HG02884 (cell line): ENCODE data around the gene DAZL.

Experiments
- ATAC-seq: cut with Tn5 transposase; IDR thresholded peaks from one replicate; pipeline ENCODE4 v1.9.1; 2021; ENCODE audit warnings: mild to moderate bottlenecking, moderate library complexity; ENCODE audit not compliant: unreplicated experiment

DAZL gene

DNA sequence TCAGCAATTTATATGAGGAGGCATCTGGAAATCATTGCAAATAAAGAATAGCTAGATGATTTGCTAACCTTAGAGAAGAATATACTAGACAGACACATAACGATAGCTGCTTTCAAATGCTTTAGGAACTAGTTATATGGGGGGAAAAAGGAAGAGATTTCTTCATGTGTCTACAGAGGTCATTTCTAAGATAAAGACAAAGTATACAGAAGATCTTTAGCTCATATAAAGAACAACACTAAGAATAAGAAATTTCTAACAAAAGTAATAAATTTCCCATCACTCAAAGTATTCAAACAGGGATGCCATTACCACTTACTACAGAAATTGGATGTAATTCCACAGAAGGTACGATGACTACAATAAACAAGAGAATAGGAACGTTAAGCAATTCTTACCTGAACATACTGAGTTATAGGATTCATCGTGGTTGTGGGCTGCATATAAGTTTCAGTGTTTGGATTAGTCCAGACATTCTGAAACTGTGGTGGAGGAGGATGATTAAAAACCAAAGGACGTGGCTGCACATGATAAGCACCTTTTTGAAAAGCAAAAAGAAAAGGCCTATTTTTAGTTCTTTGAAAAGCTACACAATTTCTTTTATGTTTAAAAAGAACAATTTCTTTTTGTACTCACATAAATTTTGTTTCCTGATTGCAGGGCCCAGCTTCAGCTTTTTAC is 8.7 kb downstream of the DAZL start:
- ATAC-seq, result peak; percentile 81

DNA sequence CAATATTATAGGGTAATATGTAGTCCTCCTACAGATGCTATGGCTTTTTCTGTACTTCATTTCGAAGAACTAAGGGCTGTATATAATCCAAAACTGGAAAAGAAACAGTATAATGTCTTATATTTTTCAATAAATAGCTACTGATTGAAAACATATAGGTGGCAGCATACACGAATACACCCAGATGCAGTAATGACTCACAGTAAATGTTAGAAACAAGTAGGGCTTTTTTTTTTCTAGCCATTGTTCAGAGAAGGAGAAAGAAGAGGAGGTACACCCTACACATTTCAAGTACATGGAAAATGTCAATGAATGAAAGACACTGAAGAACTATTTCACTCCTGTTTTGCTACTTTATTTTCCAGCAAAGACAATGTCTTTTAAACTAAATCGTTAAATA is 9.4 kb downstream of the DAZL start:
- ATAC-seq, result no peak

DNA sequence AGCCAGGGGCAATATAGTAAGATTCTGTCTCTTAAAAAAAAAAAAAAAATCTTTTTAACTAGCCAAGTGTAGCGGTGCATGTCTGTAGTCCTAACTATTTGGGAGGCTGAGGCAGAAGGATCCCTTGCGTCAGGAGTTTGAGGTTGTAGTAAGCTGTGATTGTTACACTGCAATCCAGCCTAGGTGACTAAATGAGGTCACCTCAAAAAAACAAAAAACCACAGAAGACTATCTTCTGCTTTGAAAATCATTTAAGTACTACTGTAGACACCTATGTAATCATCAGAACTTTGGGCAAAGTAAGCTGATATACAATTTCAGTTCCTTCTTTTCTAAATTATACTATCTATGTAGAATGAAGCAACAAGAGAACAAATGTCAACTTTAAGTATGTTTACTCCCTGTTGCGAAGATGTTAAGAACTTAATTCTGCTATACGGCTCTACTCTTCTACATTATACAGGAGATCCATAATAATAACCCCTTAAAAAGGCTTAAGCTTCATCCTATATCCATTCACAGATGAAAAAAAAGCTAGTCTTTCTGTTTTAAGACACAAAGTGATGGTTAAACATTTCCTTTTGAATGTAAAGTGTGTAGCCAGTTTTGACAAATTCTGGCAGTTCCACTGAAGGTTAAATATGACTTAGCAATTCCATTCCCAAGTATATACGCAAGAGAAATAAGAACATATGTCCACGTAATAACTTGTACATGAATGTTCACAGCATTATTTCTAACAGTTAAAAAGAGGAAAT is 15.2 kb downstream of the DAZL start:
- ATAC-seq, result peak; percentile 97

DNA sequence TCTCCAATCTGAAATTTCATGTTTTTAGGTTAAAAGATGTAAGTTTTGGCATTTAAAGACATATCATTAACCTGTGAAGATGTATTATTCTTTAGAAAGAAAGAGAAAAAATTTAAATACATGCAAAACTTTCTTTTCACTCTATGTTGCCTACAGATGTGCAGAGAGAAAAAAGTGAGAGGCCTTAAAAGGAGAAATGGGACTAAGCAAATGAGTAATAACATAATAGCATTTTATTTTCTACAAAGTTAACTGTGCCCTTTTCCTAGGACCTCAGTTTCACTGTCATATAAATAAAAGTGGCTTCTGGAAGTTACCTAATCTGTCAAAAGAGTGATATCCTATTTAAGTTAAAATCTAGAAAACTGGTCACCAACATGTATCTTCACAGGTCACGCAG is 16.1 kb downstream of the DAZL start:
- no peak for ATAC-seq

DNA sequence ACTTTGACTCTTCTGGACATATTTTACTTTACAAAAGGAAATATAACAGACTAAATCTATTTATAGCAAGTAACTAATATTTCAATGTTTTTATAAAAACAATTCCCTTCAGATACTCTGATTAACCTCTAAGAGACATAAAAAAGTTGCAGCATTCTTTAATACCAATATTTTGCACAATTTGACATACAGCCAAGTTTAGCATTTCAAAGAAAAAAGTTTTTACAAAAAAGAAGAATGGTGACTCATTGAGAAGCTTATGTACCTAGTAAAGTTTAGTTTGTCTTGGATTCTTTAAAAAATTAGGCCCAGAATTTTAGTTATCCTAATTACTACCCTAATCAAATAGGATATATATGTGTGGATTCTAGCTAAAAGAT is 17.6 kb downstream of the DAZL start:
- no peak for ATAC-seq

DNA sequence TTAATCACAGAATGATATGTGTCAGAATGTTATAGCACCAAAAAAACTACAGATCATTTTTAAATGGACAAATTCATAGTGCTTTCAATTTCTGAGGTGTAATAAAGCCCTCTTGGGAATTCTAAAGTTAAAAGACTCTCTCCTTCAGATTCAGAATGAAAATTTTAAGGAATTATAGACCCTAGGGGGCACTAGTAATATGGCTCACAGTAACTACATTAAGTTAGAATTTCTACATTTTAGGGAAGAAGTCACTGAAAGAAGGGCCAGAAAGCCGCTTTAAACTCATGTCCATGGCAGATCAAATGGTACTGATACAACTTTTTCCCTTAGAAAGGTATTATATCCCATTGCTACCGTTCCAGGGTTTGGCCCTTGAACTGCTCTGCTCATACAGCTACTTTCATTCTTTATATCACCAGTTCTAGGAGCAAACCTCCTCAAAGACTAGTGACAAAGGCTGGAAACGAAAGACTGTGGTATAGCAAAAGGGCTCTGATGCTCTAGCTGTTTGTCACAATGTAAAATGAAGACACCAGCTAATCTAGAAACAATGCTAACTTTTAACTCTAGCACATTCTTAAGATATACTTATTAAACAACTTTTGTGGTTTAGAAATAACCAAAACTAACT is 18.1 kb downstream of the DAZL start:
- ATAC-seq, result no peak

DNA sequence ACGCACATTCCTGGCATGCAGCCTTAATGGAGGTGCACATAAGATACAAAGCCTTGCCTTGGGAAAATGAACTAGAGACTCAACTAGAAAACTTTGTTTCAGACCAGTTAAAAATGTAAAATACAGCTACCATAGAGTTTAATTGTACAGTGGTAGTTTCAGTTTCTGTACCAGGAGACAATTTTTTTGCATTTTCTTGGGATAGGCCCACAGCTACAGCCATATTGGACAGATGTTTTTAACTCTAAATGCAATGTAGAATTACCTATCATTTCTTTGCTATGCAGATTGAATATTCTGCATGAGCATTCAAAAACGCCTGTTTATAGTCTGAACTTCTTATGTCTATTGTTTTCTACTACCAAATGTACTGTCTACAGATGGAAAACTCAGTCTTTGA is 20.3 kb downstream of the DAZL start:
- no peak for ATAC-seq

DNA sequence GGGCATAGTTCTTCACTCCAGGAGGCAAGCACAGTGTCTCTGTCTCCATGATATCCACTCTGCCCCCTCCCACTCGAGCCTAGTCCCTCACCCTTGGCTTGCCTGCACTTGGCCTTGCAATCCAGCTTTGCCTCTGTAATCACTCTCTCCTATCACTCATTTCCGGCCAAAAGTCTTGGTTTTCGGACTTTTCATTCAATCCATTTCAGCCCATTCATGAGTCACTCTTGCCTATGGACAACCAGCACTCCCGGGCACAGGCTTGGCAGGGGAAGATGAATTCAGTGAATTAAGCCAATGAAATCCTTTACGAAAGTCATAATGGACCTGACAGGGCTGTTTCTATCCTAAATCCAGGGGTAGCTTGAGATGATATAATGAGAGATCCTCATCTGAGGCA is 21.7 kb downstream of the DAZL start:
- no peak for ATAC-seq

DNA sequence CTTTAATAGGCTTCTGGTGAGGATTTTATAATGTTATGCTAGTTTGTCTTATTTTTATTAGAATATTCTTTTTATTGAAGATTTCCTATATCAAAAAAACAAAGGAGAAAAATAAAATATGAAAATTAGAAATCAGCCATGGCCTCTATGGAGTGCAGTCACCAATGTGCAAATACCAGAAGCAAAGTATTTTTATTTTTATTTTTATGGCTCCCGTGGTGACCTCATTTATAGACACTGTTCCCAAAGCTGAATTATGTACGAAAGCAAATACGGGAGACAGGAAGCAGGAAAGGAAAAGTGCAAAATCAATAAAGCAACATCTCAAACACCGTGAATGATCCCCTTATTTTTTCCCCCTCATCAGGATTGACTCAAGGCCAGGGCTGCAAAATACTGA is 35.1 kb downstream of the DAZL start:
- ATAC-seq, result no peak

DNA sequence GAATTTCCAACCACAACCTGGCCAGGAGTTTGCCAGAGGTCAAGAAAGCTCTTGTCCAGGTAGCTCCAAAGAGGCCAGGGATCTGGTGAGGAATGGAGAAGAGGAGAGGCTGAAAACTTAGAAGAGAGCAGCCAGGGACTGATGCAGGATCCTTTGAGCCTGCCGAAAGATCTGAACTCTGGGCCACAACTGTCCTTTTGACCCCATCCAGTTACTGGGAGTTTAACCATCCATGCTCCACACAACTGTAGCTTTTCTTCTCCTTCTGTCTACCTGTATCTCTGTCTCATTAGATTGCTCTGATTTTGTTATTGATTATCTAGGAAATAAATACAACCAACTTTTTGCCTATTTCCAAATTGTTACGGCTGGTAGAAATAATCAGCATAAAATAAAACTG is 36.7 kb downstream of the DAZL start:
- ATAC-seq, result no peak

DNA sequence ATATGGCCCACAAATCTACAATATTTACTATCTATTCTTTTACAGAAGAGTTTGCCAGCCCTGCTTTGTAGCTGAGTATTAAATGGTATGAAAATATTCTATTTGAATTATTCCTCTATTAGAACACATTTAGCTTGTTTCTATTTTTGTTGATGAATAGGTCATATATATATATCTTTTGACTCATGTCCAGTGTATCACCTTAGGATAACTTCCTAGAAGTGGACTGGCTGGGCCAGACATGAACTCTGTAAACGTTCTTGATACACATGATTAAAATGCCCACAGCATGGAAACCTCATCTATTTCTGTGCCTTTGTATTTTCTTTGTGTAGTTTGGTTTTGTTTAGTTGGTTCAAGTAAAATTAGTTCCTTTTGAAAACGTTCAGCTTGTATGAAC is 37.1 kb downstream of the DAZL start:
- ATAC-seq, result no peak

DNA sequence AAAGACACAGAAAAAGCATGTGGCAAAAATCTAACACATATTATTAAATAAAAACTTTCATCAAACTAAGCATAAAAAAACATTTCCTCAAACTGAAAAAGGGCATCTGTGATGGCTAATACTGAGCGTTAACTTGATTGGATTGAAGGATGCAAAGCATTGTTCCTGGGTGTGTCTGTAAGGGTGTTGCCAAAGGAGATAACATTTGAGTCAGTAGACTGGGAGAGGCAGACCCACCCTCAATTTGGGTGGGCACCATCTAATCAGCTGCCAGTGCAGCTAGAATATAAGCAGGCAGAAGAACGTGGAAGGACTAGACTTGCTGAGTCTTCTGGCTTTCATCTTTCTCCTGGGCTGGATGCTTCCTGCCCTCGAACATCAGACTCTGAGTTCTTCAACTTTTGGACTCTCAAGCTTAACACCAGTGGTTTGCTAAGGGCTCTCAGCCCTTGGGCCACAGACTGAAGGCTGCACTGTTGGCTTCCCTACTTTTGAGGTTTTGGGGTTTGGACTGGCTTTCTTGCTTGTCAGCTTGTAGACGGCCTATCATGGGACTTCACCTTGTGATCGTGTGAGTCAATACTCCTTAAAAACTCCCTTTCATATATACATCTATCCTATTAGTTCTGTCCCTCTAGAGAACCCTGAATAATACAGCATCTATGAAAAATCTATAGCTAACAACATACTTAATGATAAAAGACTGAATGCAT is 45.4 kb downstream of the DAZL start:
- no peak for ATAC-seq

DNA sequence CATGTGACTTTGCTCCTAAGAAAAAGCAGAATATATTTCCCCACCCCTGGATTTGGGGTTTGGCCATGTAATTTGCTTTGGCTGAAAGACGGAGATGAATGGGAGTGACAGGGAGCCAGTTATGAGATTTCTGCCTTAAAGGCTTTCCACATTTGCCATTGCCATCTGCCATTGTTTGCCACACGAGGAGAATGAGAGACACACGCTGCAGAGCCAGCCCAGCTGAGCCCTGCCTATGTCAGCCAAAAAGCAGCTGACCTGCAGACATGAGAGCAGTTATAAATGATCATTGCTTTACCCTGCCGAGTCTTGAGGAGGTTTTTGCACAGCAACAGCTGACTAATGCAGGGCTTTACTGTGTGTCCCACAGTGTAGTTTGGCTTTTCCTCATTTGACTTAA is 51.1 kb downstream of the DAZL start:
- ATAC-seq, result no peak

DNA sequence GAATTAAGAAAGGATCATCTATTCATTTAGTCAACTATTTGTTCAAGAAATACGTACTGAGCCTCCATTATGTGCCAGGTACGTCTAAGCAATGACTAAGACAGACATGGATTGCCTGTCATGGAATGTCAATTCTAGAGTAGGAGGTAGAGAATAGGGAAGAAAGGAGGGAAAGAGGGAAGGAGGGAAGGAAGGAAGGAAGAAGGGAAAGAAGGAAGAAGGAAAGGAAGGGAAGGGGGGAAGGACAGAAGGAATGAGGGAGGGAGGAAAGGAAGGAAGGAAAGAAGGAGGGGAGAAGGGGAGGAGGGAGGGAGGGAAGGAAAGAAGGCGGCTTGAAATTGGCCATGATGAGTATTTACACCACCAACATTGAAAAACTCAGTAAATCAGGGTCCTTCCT is 52.5 kb downstream of the DAZL start:
- no peak for ATAC-seq

DNA sequence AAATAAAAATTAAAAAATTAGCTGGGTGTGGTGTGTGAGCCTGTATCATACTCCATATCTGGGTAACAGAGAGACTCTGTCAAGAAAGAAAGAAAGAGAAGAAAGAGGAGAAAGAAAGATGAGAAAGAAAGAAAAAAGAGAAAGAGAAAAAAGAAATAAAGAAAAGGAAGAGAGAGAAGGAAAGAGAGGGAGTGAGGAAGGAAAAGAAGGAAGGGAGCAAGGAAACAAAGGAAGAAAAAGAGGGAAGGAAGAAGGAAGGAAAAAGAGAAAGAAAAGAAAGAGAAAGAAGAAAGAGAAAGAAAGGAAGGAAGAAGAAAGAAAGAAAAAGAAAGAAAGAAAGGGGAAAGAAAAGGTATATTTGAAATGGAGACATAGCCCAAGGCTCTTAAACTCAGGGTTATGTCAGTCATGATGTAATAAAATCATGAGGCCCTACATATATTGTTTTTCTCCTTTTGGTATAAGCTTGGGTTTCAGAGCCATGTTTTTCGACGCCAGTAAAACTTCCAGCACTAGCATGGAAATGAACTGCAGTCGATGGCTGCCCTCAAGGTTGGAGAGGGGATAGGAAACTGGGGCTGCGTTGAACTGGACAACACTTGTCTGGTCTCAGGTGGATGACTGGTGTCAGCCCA is 53.8 kb downstream of the DAZL start:
- ATAC-seq, result no peak

DNA sequence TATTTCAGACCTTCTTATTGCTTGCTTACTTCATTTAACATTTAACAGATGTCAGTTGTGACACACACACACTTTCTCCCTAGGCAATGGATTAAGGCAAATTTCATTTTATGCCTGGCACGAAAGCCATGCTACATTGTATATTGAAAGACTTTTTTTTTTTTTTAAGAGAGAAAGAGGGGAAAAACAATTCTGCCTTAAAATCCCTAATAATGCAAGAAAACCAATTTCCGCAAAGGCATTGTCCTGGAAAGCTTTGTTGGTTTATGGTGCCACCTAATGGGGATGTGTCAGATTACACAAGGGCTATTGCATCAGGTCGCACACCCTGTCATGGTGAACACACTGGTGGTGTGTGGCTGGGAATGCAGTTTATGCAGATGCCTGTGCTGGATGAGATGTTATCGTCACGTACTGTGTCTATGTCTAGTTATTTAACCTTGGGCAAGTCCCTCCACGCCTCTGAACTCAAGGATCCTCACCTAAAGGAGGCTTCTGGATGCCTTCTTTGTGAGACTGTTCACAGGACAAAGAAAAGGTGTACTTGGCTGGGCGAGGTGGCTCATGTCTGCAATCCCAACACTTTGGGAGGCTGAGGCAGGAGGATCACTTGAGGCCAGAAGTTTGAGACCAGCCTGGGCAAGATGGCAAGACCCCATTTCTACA is 54.4 kb downstream of the DAZL start:
- ATAC-seq, result peak; percentile 85

DNA sequence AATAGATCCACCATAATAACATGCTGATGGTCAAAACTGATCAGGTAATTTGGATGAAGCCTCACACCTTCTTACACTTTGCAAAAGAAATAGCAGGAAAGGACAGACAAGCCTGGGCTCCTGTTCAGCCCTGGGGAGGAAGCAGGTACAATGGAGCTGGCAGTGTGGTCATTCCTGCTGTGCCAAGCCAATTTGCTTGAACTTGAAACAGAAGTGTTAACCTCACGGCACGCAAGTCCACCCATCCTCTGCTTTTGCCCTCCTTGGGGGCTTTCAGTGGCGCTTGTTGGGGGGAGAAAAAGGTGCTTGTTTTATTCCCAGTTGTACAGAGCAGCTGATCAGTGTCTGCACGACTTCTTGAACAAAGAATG is 54.9 kb downstream of the DAZL start:
- ATAC-seq, result no peak

DNA sequence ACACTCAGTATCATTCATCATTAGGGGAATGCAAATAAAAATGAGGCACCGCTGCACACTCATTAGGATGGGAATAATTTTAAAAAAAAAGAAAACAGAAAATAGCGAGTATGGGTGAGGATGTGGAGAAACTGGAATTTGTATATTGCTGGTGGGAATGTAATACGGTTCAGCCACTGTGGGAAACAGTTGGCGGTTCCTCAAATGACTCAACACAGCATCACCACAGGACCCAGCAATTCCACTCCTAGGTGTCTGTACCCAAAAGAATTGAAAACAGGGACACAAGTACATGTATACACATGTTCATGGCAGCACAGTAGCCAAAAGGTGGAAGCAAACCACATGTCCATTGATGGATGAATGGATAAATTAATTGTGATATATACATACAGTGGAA is 56.5 kb downstream of the DAZL start:
- ATAC-seq, result no peak

DNA sequence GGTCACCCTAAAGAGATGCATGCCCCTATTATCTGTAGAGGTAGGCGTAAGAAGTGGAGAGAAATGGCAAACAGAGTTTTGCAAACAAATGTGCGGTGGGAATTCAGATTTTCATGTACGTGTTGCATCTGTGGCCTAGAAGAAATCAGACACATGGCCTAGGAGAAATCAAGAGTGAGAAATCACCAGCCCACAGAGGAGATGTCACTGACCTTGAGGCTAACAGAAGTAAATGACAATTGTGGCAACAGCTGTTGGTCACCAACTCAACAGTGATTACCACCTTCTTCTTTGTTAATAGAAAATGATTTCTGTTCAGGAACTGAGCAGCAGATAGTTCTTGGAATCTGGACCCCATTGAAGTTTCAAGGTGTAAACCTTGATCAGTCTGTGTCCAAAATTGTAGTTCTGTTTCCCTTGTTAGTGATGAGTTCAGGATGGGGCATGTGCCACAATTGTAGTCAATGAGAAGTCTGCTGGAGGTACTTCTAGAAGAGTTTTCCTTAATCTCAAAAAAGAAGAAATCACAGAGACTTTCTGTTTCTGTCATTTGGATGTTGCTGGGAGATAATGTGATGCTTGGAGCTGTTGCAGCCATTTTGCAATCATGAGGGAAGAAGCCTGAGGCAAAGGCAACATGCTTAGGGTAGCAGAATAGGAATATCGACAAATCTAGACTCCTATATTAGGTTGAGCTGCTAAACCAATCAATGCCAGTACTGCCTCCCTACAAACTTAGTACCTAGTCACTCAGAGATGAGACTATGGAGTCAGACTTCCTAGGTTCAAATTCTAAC is 57.5 kb downstream of the DAZL start:
- ATAC-seq, result no peak
